Calu3 (cell line): ENCODE measurements around the gene QRICH2. TPM values are rescaled to one million over a fixed set of nuclear protein-coding genes. Genes with fewer than 3 reads are reported as not detected.
"Not testable (repeated sequence)": the region's sequence is repeated elsewhere in the genome, so short reads cannot be mapped to it uniquely, and the experiment has no call there.

ENCODE experiments used
- BruUV-seq: library from RNA; stranded (reverse); fragments of 400-500 nt; replicated peaks from 2 replicates; lab custom pipeline; 2021; lab: Mats Ljungman, UMichigan
- CTCF ChIA-PET: fragments of 300-600 bp; sonication (Branson Sonifier 250); formaldehyde crosslinking; loops from one replicate; lab custom pipeline; 2022; ENCODE audit warnings: antibody characterized with exemption; lab: Charles Lee
- DNase-seq: peaks from one replicate; pipeline ENCODE4 v3.0.0; 2022
- H3K27ac Mint-ChIP-seq: one replicate; pipeline ENCODE4 v1.8.0; 2022; ENCODE audit warnings: mixed read lengths; ENCODE audit not compliant: unreplicated experiment
- H3K27me3 Mint-ChIP-seq: one replicate; pipeline ENCODE4 v1.8.0; 2022; ENCODE audit warnings: mixed read lengths; ENCODE audit not compliant: unreplicated experiment
- H3K36me3 Mint-ChIP-seq: one replicate; pipeline ENCODE4 v1.8.0; 2022; ENCODE audit warnings: mild to moderate bottlenecking, moderate library complexity, mixed read lengths; ENCODE audit not compliant: insufficient read depth, unreplicated experiment
- H3K4me1 Mint-ChIP-seq: one replicate; pipeline ENCODE4 v1.8.0; 2022; ENCODE audit warnings: mild to moderate bottlenecking, low read depth, mixed read lengths; ENCODE audit not compliant: unreplicated experiment
- H3K4me3 Mint-ChIP-seq: one replicate; pipeline ENCODE4 v1.8.0; 2022; ENCODE audit warnings: mild to moderate bottlenecking, low read depth, moderate library complexity, mixed read lengths; ENCODE audit not compliant: unreplicated experiment
- H3K9me3 Mint-ChIP-seq: one replicate; pipeline ENCODE4 v1.8.0; 2022; ENCODE audit warnings: low read depth, mixed read lengths; ENCODE audit not compliant: unreplicated experiment
- CTCF ChIP-seq: fragments of 200-600 bp; IDR thresholded peaks from one replicate; pipeline ENCODE4 v1.8.0; 2022; ENCODE audit warnings: antibody characterized with exemption; ENCODE audit not compliant: unreplicated experiment
- intact Hi-C: fragments of 100-400 bp; cut with micrococcal nuclease; formaldehyde crosslinking; loops from one replicate; pipeline ENCODE4 v1.10.0; 2022; ENCODE audit not compliant: unreplicated experiment
- total RNA-seq: library from RNA; stranded (reverse); gene quantifications from 2 replicates; pipeline ENCODE4 v1.2.3, GENCODE V29; 2022

QRICH2 gene
- total RNA-seq, 1 experiment from 2014 or later, result 3.0 TPM

- H3K27me3 Mint-ChIP-seq, result no peaks in the 10 kb centered on the region
- no peak overlapping the region for H3K27ac Mint-ChIP-seq
- DNase-seq, result no peak
- no TSS peak for BruUV-seq
- CTCF ChIA-PET, result interaction anchor here (0.9 kb wide), 1 partner anchor 11 kb away, joined by 3 read pairs; no protein-coding TSS in a partner anchor
- intact Hi-C loops, result no loop called here
- peaks cover 3% of the 10 kb centered on the region for H3K36me3 Mint-ChIP-seq
- no peaks in the 10 kb centered on the region for H3K9me3 Mint-ChIP-seq
- H3K4me1 Mint-ChIP-seq, result peaks cover 26% of the 10 kb centered on the region
- TF ChIP-seq CTCF, result no peak
- H3K4me3 Mint-ChIP-seq, result no peak overlapping the region
Measured at GRCh38 chr17:76254275-76254674, 53.8 kb downstream of the QRICH2 start.

GRCh38 chr17:76253841-76254240 lies 54.2 kb downstream of the QRICH2 start:
- CTCF ChIA-PET, result no interaction called here
- H3K36me3 Mint-ChIP-seq, result no peaks in the 10 kb centered on the region
- H3K4me1 Mint-ChIP-seq, result peaks cover 22% of the 10 kb centered on the region
- BruUV-seq, result no TSS peak
- no peak for DNase-seq
- H3K9me3 Mint-ChIP-seq, result no peaks in the 10 kb centered on the region
- TF ChIP-seq CTCF, result no peak
- H3K4me3 Mint-ChIP-seq, result no peak overlapping the region
- H3K27ac Mint-ChIP-seq, result no peak overlapping the region
- no peaks in the 10 kb centered on the region for H3K27me3 Mint-ChIP-seq
- intact Hi-C loops, result no loop called here

GRCh38 chr17:76252967-76253766 lies 54.9 kb downstream of the QRICH2 start:
- intact Hi-C loops, DNase-seq, H3K36me3 Mint-ChIP-seq, BruUV-seq, H3K4me3 Mint-ChIP-seq, H3K27me3 Mint-ChIP-seq, H3K9me3 Mint-ChIP-seq: not testable (repeated sequence)
- CTCF ChIA-PET, result interaction anchor here (0.6 to 1.5 kb wide), 2 partner anchors 10 to 368 kb away, joined by 3 to 5 read pairs; no protein-coding TSS in a partner anchor
- Mint-ChIP-seq H3K4me1 (peaks cover 23% of the 10 kb centered on the region), H3K27ac (peak overlapping the region; percentile 76)

GRCh38 chr17:76252040-76252954 lies 55.8 kb downstream of the QRICH2 start:
- Mint-ChIP-seq H3K4me3 (peak overlapping the region; percentile 1), H3K36me3 (no peaks in the 10 kb centered on the region), H3K9me3 (no peaks in the 10 kb centered on the region), H3K4me1 (peaks cover 29% of the 10 kb centered on the region), H3K27ac (peak overlapping the region; percentile 76), H3K27me3 (no peaks in the 10 kb centered on the region)
- no peak for TF ChIP-seq CTCF
- intact Hi-C loops, result no loop called here
- no TSS peak for BruUV-seq
- peak; percentile 75 for DNase-seq
- CTCF ChIA-PET, result interaction anchor here (0.5 to 1.5 kb wide), 7 partner anchors 9 to 70 kb away, joined by 3 to 7 read pairs (median 5); no protein-coding TSS in a partner anchor
